Activated naive CD8-positive, alpha-beta T cell treated with anti-CD3 and anti-CD28 coated beads, Interleukin-2, amount 10 ng/mL, durations not matched to agents 7 days and 5 days (primary cell): ENCODE results near the gene PHF20. TPM values are rescaled to one million over a fixed set of nuclear protein-coding genes. Genes with fewer than 3 reads are reported as not detected.

Experiments used
- ATAC-seq: fragments of 150-1000 bp; cut with Tn5 transposase; one replicate; pipeline ENCODE4 v1.10.0; 2021; ENCODE audit warnings: low read depth, moderate library complexity
- POLR2A ChIA-PET: fragments of 350-600 bp; sonication (Branson Sonifier 250); formaldehyde crosslinking; loops from one replicate; lab custom pipeline; 2021; ENCODE audit warnings: antibody characterized with exemption; lab: Charles Lee
- DNase-seq: peaks from one replicate; pipeline ENCODE4 v3.0.0; 2021
- H3K27ac Mint-ChIP-seq: one replicate; pipeline ENCODE4 v1.8.0; 2022; ENCODE audit warnings: mild to moderate bottlenecking, mixed read lengths
- H3K27me3 Mint-ChIP-seq: one replicate; pipeline ENCODE4 v1.8.0; 2022; ENCODE audit warnings: mild to moderate bottlenecking, moderate library complexity, mixed read lengths
- H3K36me3 Mint-ChIP-seq: one replicate; pipeline ENCODE4 v1.8.0; 2021; ENCODE audit warnings: mild to moderate bottlenecking, mixed read lengths
- H3K4me1 Mint-ChIP-seq: one replicate; pipeline ENCODE4 v1.8.0; 2021; ENCODE audit warnings: mixed read lengths
- H3K4me3 Mint-ChIP-seq: one replicate; pipeline ENCODE4 v1.8.0; 2022; ENCODE audit warnings: mild to moderate bottlenecking, moderate library complexity, mixed read lengths
- H3K9me3 Mint-ChIP-seq: one replicate; pipeline ENCODE4 v1.8.0; 2021; ENCODE audit warnings: mixed read lengths
- total RNA-seq, 2 experiments: library from RNA; stranded (reverse); gene quantifications; one replicate each; pipeline ENCODE4 v1.2.3, GENCODE V29; 2021

PHF20 gene
- total RNA-seq, 2 experiments from 2014 or later: 61.9 to 69.4 TPM

DNA sequence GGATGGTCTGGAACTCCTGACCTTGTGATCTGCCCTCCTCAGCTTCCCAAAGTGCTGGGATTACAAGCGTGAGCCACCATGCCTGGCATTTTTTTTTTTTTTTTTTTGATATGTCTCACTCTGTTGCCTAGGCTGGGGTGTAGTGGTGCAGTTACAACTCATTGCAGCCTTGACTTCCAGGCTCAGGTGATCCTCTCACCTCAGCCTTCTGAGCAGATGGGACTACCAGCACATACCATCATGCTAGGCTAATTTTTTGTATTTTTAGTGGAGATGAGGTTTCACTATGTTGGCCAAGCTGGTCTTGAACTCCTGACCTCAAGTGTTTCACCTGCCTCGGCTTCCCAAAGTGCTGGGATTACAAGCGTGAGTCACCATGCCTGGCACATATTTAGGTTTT is 34.3 kb downstream of the PHF20 start:
- peaks cover 27% of the 10 kb centered on the region for H3K36me3 Mint-ChIP-seq

DNA sequence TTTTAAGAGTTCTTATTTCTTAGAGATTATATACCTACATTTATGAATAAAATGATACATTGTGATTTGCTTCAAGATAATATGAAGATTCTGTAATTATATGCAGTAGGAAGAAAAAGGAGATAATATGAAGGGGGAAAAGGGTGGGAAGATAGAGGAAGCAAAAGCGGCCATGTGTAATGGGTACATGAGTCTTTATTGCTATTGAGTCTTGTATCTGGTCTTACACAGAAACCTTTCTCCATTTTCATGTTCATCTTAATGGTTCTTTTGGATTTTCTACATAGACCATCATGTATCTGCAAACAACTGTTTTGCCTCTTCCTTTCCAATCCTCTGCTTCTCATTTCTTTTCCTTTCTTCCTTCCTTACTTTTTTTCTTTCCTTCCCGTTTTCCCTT is 36.1 kb downstream of the PHF20 start:
- H3K27me3 Mint-ChIP-seq: no peaks in the 10 kb centered on the region
- DNase-seq (no peak), ATAC-seq (no peak)
- no peak overlapping the region for H3K27ac Mint-ChIP-seq
- H3K4me1 Mint-ChIP-seq: peaks cover 2% of the 10 kb centered on the region
- no peak overlapping the region for H3K4me3 Mint-ChIP-seq
- H3K9me3 Mint-ChIP-seq: no peaks in the 10 kb centered on the region
- H3K36me3 Mint-ChIP-seq: peaks cover 18% of the 10 kb centered on the region
- POLR2A ChIA-PET: no interaction called here

More for the DNA sequence above, 34.3 kb downstream of the PHF20 start:
- POLR2A ChIA-PET: no interaction called here
- H3K27ac Mint-ChIP-seq: no peak overlapping the region
- no peaks in the 10 kb centered on the region for H3K27me3 Mint-ChIP-seq
- peaks cover 10% of the 10 kb centered on the region for H3K4me1 Mint-ChIP-seq
- H3K9me3 Mint-ChIP-seq: no peaks in the 10 kb centered on the region
- ATAC-seq: no peak
- DNase-seq: no peak
- no peak overlapping the region for H3K4me3 Mint-ChIP-seq

DNA sequence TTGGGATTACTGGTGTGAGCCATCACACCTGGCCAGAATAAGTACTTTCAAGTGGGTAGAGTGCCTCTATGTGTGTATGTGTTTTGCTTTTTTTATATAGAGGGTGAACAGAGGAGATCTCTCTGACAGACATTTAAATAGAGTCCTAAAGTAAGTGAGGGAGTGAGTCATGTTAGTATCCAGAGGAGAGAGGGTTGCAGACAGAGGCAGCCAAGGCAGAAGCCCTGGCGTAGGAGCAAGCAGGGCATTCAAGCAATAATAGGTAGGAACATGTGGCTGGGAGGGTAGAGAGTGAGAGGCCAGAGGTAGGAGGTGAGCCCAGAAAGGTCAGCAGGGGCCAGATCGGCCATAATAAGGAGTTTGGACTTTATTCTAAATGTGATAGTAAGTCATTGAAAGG is 48.9 kb downstream of the PHF20 start:
- DNase-seq (no peak), ATAC-seq (no peak)
- no peak overlapping the region for H3K27ac Mint-ChIP-seq
- H3K9me3 Mint-ChIP-seq: no peaks in the 10 kb centered on the region
- H3K36me3 Mint-ChIP-seq: peaks cover 26% of the 10 kb centered on the region
- H3K27me3 Mint-ChIP-seq: no peaks in the 10 kb centered on the region
- POLR2A ChIA-PET: no interaction called here
- H3K4me3 Mint-ChIP-seq: no peak overlapping the region
- H3K4me1 Mint-ChIP-seq: peaks cover 17% of the 10 kb centered on the region

DNA sequence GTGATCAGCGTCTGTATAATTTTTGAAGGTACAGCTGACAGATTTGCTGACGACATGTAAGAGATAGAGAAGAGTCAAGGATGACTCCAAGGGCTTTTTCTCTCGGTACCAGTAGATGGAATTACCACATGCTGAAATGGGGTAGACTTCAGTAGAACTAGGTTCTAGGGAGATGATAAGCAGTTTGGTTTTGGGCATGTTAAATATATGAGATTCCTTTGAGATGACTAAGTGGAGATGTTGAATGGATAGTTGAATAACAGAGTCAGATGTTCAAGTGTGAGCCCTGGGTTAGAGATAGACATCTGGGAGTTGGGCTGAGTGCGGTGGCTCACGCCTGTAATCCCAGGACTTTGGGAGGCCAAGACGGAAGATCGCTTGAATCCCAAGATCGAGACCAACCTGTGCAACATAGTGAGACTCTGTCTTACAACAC is 50.0 kb downstream of the PHF20 start:
- H3K9me3 Mint-ChIP-seq: no peaks in the 10 kb centered on the region
- peaks cover 30% of the 10 kb centered on the region for H3K36me3 Mint-ChIP-seq
- ATAC-seq (no peak), DNase-seq (no peak)
- peaks cover 22% of the 10 kb centered on the region for H3K4me1 Mint-ChIP-seq
- no peaks in the 10 kb centered on the region for H3K27me3 Mint-ChIP-seq
- no peak overlapping the region for H3K27ac Mint-ChIP-seq
- H3K4me3 Mint-ChIP-seq: no peak overlapping the region
- POLR2A ChIA-PET: no interaction called here

DNA sequence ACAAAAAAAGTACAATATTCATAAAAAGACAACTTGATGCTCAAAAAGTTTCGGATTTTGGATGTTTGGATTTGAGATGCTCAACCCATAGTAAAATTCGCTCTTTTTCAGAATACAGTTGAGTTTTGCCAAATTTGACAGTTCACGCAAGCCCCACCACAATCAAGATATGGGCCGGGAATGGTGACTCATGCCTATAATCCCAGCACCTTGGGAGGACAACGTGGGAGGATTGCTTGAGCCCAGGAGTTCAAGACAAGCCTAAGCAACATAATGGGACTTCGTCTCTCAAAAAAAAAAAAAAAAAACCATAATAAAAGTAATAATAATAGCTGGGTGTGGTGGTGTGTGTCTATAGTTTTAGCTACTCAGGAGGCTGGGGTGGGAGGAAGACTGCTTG is 51.3 kb downstream of the PHF20 start:
- Mint-ChIP-seq H3K36me3 (peaks cover 33% of the 10 kb centered on the region), H3K4me3 (no peak overlapping the region), H3K9me3 (no peaks in the 10 kb centered on the region), H3K27me3 (no peaks in the 10 kb centered on the region), H3K4me1 (peaks cover 22% of the 10 kb centered on the region), H3K27ac (no peak overlapping the region)
- ATAC-seq: no peak
- POLR2A ChIA-PET: no interaction called here
- no peak for DNase-seq

DNA sequence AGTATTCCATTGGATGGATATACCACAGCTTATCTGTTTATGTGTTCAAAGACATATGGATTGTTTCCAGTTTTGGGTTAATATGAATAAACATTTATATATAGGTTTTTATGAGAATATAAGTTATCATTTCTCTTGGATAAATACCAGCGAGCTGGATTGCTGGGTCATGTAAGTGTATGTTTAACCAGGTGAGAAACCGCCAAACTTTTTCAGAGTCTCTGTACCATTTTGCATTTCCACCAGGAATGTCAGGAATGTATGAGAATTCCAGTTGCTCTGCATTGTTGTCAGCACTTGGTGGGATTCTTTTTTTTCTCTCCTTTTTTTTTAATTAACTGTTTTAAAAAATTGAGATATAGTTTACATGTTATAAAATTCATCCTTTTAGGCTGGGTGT is 52.1 kb downstream of the PHF20 start:
- Mint-ChIP-seq H3K4me3 (no peak overlapping the region), H3K27me3 (no peaks in the 10 kb centered on the region), H3K36me3 (peaks cover 35% of the 10 kb centered on the region), H3K9me3 (no peaks in the 10 kb centered on the region), H3K4me1 (peaks cover 20% of the 10 kb centered on the region), H3K27ac (no peak overlapping the region)
- POLR2A ChIA-PET: no interaction called here
- no peak for DNase-seq
- ATAC-seq: no peak

DNA sequence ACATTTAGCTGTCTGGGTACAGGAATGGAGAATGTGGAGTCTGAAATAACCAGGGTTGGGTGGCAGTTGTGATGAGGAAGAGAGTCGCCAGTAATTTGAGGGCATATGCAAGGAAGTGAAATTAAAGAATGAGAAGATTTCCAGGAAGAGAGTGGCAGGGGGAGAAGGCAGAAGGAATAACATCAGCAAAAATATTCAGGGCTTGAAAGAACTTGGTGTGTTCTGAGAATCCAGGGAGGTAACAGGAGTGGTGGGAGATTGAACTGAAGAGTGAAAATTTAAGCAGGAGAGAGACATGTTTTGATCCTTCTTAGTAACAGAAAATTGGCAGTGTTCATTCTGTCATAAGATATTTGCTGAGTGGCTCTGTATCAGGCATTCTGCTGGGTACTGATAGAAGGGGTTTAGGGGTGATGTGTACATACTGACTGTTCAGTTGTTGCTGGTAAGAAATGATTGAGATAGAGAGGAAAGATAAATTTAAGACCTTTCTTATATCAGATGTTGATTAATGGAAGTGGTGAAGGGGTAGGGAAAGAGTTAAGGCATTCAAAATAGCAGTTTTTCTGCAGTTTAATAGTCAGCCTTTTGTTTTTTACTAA is 54.7 kb downstream of the PHF20 start:
- H3K4me1 Mint-ChIP-seq: peaks cover 14% of the 10 kb centered on the region
- no peaks in the 10 kb centered on the region for H3K27me3 Mint-ChIP-seq
- peaks cover 2% of the 10 kb centered on the region for H3K9me3 Mint-ChIP-seq
- H3K4me3 Mint-ChIP-seq: no peak overlapping the region
- ATAC-seq: no peak
- POLR2A ChIA-PET: no interaction called here
- H3K27ac Mint-ChIP-seq: no peak overlapping the region
- peaks cover 37% of the 10 kb centered on the region for H3K36me3 Mint-ChIP-seq
- DNase-seq: no peak

DNA sequence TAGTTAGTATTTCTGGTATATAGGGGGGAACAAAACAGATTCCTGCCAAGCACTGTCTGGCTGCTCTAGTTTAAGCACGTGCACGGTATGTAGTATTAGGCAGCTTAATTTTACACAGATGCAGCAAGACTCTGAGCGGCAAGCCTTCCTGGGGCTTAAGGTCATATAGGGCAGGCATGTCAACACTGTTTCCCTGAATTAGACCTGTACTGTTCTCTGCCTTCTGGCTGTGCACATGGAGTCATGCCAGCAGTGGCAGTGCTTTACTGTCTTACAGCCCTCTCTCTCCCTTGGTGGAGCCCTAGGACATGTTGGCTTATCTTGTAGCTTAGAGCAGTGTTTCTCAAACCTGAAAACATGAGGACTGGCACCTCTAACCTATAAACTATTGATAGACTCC is 56.6 kb downstream of the PHF20 start:
- H3K4me1 Mint-ChIP-seq: peaks cover 19% of the 10 kb centered on the region
- no peak overlapping the region for H3K27ac Mint-ChIP-seq
- POLR2A ChIA-PET: interaction anchor here (0.7 kb wide), 1 partner anchor 30 kb away, joined by 3 read pairs; no protein-coding TSS in a partner anchor

DNA sequence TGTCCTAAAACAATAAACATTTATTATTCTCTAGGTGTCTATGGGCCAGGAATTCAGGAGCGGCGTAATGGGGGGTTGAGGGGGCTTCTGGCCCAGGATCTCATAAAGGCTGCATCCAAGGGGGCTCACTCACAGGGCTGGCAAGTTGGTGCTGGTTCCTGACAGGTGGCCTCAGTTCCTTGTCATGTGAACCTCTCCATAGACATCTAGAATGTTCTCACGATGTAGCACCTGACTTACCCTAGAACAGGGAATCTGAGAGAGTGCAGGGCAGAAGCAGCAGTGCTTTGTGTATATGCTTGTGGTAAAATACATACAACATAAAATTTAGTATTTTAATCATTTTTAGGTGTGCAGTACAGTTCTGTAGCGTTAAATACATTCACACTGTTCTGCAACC is 57.1 kb downstream of the PHF20 start:
- peaks cover 41% of the 10 kb centered on the region for H3K36me3 Mint-ChIP-seq
- no peak overlapping the region for H3K27ac Mint-ChIP-seq
- ATAC-seq (no peak), DNase-seq (no peak)
- peaks cover 19% of the 10 kb centered on the region for H3K4me1 Mint-ChIP-seq
- H3K27me3 Mint-ChIP-seq: no peaks in the 10 kb centered on the region
- POLR2A ChIA-PET: no interaction called here
- H3K9me3 Mint-ChIP-seq: peaks cover 3% of the 10 kb centered on the region
- H3K4me3 Mint-ChIP-seq: no peak overlapping the region

More for the DNA sequence above, 56.6 kb downstream of the PHF20 start:
- DNase-seq: no peak
- no peak overlapping the region for H3K4me3 Mint-ChIP-seq
- ATAC-seq: no peak
- no peaks in the 10 kb centered on the region for H3K27me3 Mint-ChIP-seq
- peaks cover 43% of the 10 kb centered on the region for H3K36me3 Mint-ChIP-seq
- H3K9me3 Mint-ChIP-seq: peaks cover 3% of the 10 kb centered on the region

DNA sequence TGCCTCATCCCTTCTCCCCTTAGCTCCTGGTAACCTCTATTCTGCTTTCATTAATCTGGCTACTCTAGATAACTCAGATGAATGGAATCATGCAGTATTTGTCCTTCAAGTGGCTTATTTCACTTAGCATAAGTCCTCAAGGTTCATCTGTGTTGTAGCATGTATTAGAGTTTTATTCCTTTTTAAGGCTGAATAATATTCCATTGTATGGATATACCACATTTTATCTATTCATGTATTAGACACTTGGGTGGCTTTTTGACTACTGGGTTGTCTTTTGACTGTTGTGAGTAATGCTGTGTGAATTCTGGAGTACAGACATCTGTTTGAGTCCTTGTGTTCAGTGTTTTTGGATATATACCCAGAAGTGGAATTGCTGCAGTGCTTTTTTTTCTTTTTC is 58.4 kb downstream of the PHF20 start:
- peaks cover 24% of the 10 kb centered on the region for H3K4me1 Mint-ChIP-seq
- H3K4me3 Mint-ChIP-seq: no peak overlapping the region
- no peak for DNase-seq
- no peak overlapping the region for H3K27ac Mint-ChIP-seq
- H3K9me3 Mint-ChIP-seq: peaks cover 3% of the 10 kb centered on the region
- POLR2A ChIA-PET: no interaction called here
- peaks cover 38% of the 10 kb centered on the region for H3K36me3 Mint-ChIP-seq
- no peaks in the 10 kb centered on the region for H3K27me3 Mint-ChIP-seq
- no peak for ATAC-seq

DNA sequence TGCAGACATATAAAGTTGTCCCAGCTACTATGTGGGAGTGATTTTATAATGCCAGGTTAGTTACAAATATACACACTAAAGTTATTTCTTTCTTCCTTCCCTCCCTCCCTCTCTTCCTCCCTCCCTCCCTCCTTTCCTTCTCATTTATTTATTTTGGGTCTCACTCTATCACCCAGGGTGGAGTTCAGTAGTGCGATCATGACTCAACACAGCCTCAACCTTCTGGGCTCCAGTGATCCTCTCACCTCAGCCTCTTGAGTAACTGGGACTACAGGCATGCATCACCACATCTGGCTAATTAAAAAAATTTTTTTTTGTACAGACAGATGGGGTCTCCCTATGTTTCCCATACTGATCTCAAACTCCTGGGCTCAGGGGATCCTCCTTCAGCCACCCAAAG is 59.2 kb downstream of the PHF20 start:
- Mint-ChIP-seq H3K4me1 (peaks cover 25% of the 10 kb centered on the region), H3K9me3 (peaks cover 3% of the 10 kb centered on the region), H3K36me3 (peaks cover 38% of the 10 kb centered on the region), H3K27me3 (no peaks in the 10 kb centered on the region), H3K27ac (no peak overlapping the region), H3K4me3 (no peak overlapping the region)
- POLR2A ChIA-PET: no interaction called here
- DNase-seq: no peak
- no peak for ATAC-seq

DNA sequence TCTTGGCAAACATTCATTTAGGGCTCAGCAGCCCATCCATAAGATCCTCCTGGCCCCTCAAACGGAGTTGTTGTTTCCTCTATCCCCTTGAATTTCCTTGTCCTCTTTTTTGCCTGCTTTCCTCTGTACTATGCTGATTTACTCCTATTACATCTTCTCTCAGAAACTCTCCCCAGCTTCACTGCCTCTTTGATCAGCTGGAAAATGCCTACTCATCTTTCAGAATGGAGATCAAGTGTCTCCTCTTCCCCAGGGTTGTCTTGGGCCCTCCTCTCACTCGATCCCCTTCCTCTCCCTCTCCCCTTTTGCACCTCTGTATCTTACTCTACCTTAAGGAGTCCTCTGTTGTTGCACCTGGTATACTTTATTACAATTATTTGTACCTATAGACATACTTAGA is 60.2 kb downstream of the PHF20 start:
- Mint-ChIP-seq H3K4me1 (peaks cover 20% of the 10 kb centered on the region), H3K27ac (peak overlapping the region; percentile 26), H3K9me3 (peaks cover 3% of the 10 kb centered on the region), H3K4me3 (no peak overlapping the region), H3K27me3 (no peaks in the 10 kb centered on the region), H3K36me3 (peaks cover 33% of the 10 kb centered on the region)
- POLR2A ChIA-PET: no interaction called here
- no peak for DNase-seq
- ATAC-seq: no peak

DNA sequence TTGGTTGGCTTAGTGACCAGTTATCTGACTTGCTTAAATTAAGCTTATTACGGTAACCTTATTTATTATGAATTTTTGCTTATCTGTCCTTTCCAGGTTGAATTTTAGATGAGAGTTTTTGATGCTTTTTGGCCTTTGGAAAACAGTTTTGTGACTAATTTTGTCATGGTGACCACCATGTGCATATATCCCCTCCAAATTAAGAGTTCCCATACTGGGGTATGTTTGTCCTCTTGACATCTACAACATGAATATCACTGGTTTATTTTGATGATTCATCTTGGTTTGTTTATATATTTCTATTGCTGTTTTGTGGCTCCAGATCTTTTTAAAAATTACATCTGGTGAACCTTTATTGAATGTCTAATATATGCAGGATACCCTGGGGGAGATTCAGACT is 61.4 kb downstream of the PHF20 start:
- H3K4me1 Mint-ChIP-seq: peaks cover 20% of the 10 kb centered on the region

DNA sequence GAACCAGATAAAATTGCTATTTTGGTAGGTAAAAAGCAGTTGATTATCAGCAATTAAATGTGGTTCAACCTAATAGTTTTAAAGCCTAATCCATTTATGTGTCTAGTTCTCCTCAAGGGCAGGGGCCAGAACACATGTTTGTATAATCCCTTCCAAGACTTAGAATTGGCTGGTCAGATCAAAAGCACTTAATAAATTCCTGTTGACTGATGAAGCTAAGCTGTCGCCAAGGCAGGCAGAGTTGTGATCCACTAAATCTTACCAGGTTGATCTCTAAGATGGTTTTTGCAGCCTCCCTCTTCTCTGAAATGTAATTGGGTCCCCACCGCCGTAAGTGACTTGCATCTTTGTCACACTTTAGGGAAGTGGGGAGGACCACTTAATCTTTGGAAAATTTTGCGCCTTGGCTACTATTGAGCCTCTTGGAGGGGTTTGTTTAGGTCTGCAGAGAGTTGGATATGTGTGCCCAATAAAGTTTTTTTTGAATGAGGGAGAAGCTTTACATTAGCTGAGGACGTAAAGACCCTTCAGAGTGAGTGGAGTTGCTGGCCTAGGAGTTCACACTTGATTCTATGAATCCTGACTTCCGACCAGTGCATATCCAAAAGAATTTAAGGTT is 65.9 kb downstream of the PHF20 start:
- DNase-seq: no peak
- Mint-ChIP-seq H3K4me1 (peaks cover 24% of the 10 kb centered on the region), H3K27me3 (no peaks in the 10 kb centered on the region), H3K36me3 (peaks cover 27% of the 10 kb centered on the region), H3K9me3 (peaks cover 4% of the 10 kb centered on the region), H3K4me3 (no peak overlapping the region), H3K27ac (no peak overlapping the region)
- POLR2A ChIA-PET: no interaction called here
- no peak for ATAC-seq

More for the DNA sequence above, 61.4 kb downstream of the PHF20 start:
- POLR2A ChIA-PET: no interaction called here
- Mint-ChIP-seq H3K4me3 (no peak overlapping the region), H3K27ac (no peak overlapping the region), H3K36me3 (peaks cover 33% of the 10 kb centered on the region), H3K9me3 (peaks cover 3% of the 10 kb centered on the region), H3K27me3 (no peaks in the 10 kb centered on the region)
- ATAC-seq: no peak
- no peak for DNase-seq
